Smooth muscle cell (in vitro differentiated cells): ENCODE measurements around the gene ANKIB1. TPM values are rescaled to one million over a fixed set of nuclear protein-coding genes. Genes with fewer than 3 reads are reported as not detected.
A peak's percentile ranks its signal among the peaks of the same experiment; 100 is the strongest.

Experiments
- DNase-seq: peaks from one replicate; lab custom pipeline; 2025; ENCODE audit not compliant: unreplicated experiment; lab: John Stamatoyannopoulos, UW
- H2AFZ ChIP-seq: fragments of 200-600 bp; sonication (generic); 2 replicates; pipeline ENCODE4 v1.6.0; 2016; ENCODE audit warnings: antibody characterized with exemption, low read depth, mild to moderate bottlenecking
- H3F3A ChIP-seq: fragments of 200-600 bp; sonication (generic); 2 replicates; pipeline ENCODE4 v1.6.0; 2017; ENCODE audit warnings: antibody characterized with exemption, low read depth
- H3K27ac ChIP-seq: fragments of 200-600 bp; sonication (generic); 2 replicates; pipeline ENCODE4 v1.5.1; 2016; ENCODE audit warnings: low read depth, mild to moderate bottlenecking
- H3K27me3 ChIP-seq: fragments of 200-600 bp; sonication (generic); 2 replicates; pipeline ENCODE4 v1.6.1; 2016; ENCODE audit warnings: low read depth, mild to moderate bottlenecking
- H3K36me3 ChIP-seq: fragments of 200-600 bp; sonication (generic); 2 replicates; pipeline ENCODE4 v1.5.1; 2016; ENCODE audit warnings: low read depth
- H3K4me1 ChIP-seq: fragments of 200-600 bp; sonication (generic); 2 replicates; pipeline ENCODE4 v1.5.1; 2016; ENCODE audit warnings: low read depth
- H3K4me2 ChIP-seq: fragments of 200-600 bp; sonication (generic); 2 replicates; pipeline ENCODE4 v1.6.0; 2016; ENCODE audit warnings: mild to moderate bottlenecking
- H3K4me3 ChIP-seq: fragments of 200-600 bp; sonication (generic); 2 replicates; pipeline ENCODE4 v1.5.1; 2016; ENCODE audit warnings: mild to moderate bottlenecking
- H3K79me2 ChIP-seq: fragments of 200-600 bp; sonication (generic); 2 replicates; pipeline ENCODE4 v1.6.0; 2016; ENCODE audit warnings: low read depth, mild to moderate bottlenecking
- H3K9ac ChIP-seq: fragments of 200-600 bp; sonication (generic); 2 replicates; pipeline ENCODE4 v1.6.0; 2016; ENCODE audit warnings: low read depth
- H3K9me3 ChIP-seq: fragments of 200-600 bp; sonication (generic); replicated peaks from 2 replicates; pipeline ENCODE4 v1.5.1; 2016; ENCODE audit warnings: low read depth
- H4K20me1 ChIP-seq: fragments of 200-600 bp; sonication (generic); 2 replicates; pipeline ENCODE4 v1.6.0; 2016; ENCODE audit warnings: low read depth
- CTCF ChIP-seq: fragments of 200-600 bp; sonication (generic); IDR thresholded peaks from 2 replicates; pipeline ENCODE4 v1.5.1; 2017; ENCODE audit warnings: borderline replicate concordance, mild to moderate bottlenecking, antibody characterized with exemption; ENCODE audit not compliant: insufficient read depth, poor library complexity, severe bottlenecking
- WGBS: methylation state at CpG from one replicate; pipeline ENCODE4 v1.1.7; 2016; ENCODE audit warnings: low lambda C conversion rate; 5-methylcytosine and 5-hydroxymethylcytosine counted together
- polyA plus RNA-seq: library from polyadenylated mRNA; unstranded; fragments of >200 nt; fragmentation: Nextera tagmentation; extraction: Ambion mirVana; gene quantifications from 2 replicates; pipeline ENCODE4 v1.2.1, GENCODE V29; 2016
- total RNA-seq: library from RNA; depleted of rRNA; stranded (reverse); fragments of >200 nt; gene quantifications from 2 replicates; pipeline ENCODE4 v1.2.3, GENCODE V29; 2014

Gene ANKIB1
- total and polyA plus RNA-seq, 2 experiments from 2014 or later = 12.9 to 57.4 TPM

- DNase-seq = no peak
- Histone ChIP-seq H3K4me1 (peaks cover 31% of the 10 kb centered on the region), H2AFZ (peak overlapping the region; percentile 95), H3K27ac (peak overlapping the region; percentile 80), H4K20me1 (peaks cover 16% of the 10 kb centered on the region), H3F3A (no peaks in the 10 kb centered on the region), H3K4me3 (peak overlapping the region; percentile 78), H3K9ac (peak overlapping the region; percentile 88), H3K27me3 (no peaks in the 10 kb centered on the region), H3K79me2 (peaks cover 77% of the 10 kb centered on the region), H3K9me3 (no peaks in the 10 kb centered on the region), H3K4me2 (peak overlapping the region; percentile 91), H3K36me3 (no peaks in the 10 kb centered on the region)
- TF ChIP-seq CTCF = no peak
- WGBS = 3% methylated on average over 11 of the region's 11 CpGs
These were observed 827 bp upstream of the ANKIB1 start for GRCh38 chr7:92244808-92245486.

- Histone ChIP-seq H3K4me2 (peak overlapping the region; percentile 91), H4K20me1 (peaks cover 30% of the 10 kb centered on the region), H3K36me3 (no peaks in the 10 kb centered on the region), H3K27ac (peak overlapping the region; percentile 80), H3K4me3 (peak overlapping the region; percentile 78), H3K27me3 (no peaks in the 10 kb centered on the region), H3K9me3 (no peaks in the 10 kb centered on the region), H3K4me1 (peaks cover 31% of the 10 kb centered on the region), H3F3A (no peaks in the 10 kb centered on the region), H2AFZ (peak overlapping the region; percentile 95), H3K9ac (peak overlapping the region; percentile 88), H3K79me2 (peaks cover 85% of the 10 kb centered on the region)
- peak; percentile 36 for DNase-seq
- no peak for TF ChIP-seq CTCF
- WGBS = under 1% methylated on average over 35 of the region's 35 CpGs
These were observed 757 bp downstream of the ANKIB1 start for GRCh38 chr7:92246360-92247101.

GRCh38 chr7:92250603-92251002 is 4.8 kb downstream of the ANKIB1 start:
- Histone ChIP-seq H3K4me2 (no peak overlapping the region), H3K4me3 (no peak overlapping the region), H3K9ac (no peak overlapping the region), H3K4me1 (peaks cover 16% of the 10 kb centered on the region), H3K79me2 (peaks cover 95% of the 10 kb centered on the region), H3K27ac (no peak overlapping the region), H3F3A (no peaks in the 10 kb centered on the region), H3K27me3 (no peaks in the 10 kb centered on the region), H3K9me3 (no peaks in the 10 kb centered on the region), H3K36me3 (no peaks in the 10 kb centered on the region), H2AFZ (no peak overlapping the region), H4K20me1 (peaks cover 61% of the 10 kb centered on the region)
- no peak for DNase-seq
- no peak for TF ChIP-seq CTCF

GRCh38 chr7:92251181-92251580 is 5.4 kb downstream of the ANKIB1 start:
- no peak overlapping the region for H3K4me2 ChIP-seq
- H3K27me3 ChIP-seq = no peaks in the 10 kb centered on the region
- H3K4me3 ChIP-seq = no peak overlapping the region
- H3K9me3 ChIP-seq = no peaks in the 10 kb centered on the region
- no peak overlapping the region for H3K9ac ChIP-seq
- H3K79me2 ChIP-seq = peaks cover 100% of the 10 kb centered on the region
- no peak for TF ChIP-seq CTCF
- no peak overlapping the region for H3K27ac ChIP-seq
- WGBS = 97% methylated on average over 1 of the region's 1 CpG
- H4K20me1 ChIP-seq = peaks cover 66% of the 10 kb centered on the region
- no peaks in the 10 kb centered on the region for H3F3A ChIP-seq
- no peaks in the 10 kb centered on the region for H3K36me3 ChIP-seq
- no peak overlapping the region for H2AFZ ChIP-seq
- peaks cover 16% of the 10 kb centered on the region for H3K4me1 ChIP-seq
- DNase-seq = no peak
